ENCODE measurements around the gene DCUN1D2. TPM values are rescaled to one million over a fixed set of nuclear protein-coding genes. Genes with fewer than 3 reads are reported as not detected.
"Not testable (repeated sequence)": the region's sequence is repeated elsewhere in the genome, so short reads cannot be mapped to it uniquely, and the experiment has no call there.

The DCUN1D2 gene
- total and polyA plus RNA-seq, 2 donors from 2014 or later = 7.6 to 19.5 TPM

GRCh38 chr13:113437408-113438010 is 53.0 kb downstream of the DCUN1D2 start:
- intact Hi-C loops (cut with DNase I) = no loop called here
- H3K4me3 ChIP-seq (ENCODE audit: low read length in 3 of 3) = no peak overlapping the region
- H3K4me1 ChIP-seq (ENCODE audit: control insufficient read depth in 2 of 3, insufficient read depth in 2 of 3, low read depth in 1 of 3, low read length in 3 of 3) = no peaks in the 10 kb centered on the region
- DNase-seq (peak in 1 of 5 donors; percentile 77), FAIRE-seq (no peak)
- no peak for TF ChIP-seq CTCF (IDR thresholded peaks at IDR 0.05; ENCODE audit: borderline replicate concordance, extremely low read depth, insufficient read depth)
- H3K36me3 ChIP-seq (ENCODE audit: control insufficient read depth in 2 of 3, insufficient read depth in 3 of 3, low read length in 3 of 3) = no peaks in the 10 kb centered on the region
- H3K9ac ChIP-seq (ENCODE audit: low read length in 3 of 3) = no peak overlapping the region
- H3K9me3 ChIP-seq (ENCODE audit: control insufficient read depth in 2 of 3, insufficient read depth in 1 of 3, low read length in 3 of 3) = no peaks in the 10 kb centered on the region
- no peak overlapping the region for H3K27ac ChIP-seq (ENCODE audit: low read depth in 2 of 2, low read length in 2 of 2)
- no peaks in the 10 kb centered on the region for H3K27me3 ChIP-seq (ENCODE audit: control insufficient read depth, insufficient read depth, low read length)

- peak in 1 of 5 donors; percentile 34 for DNase-seq
- H3K4me3 ChIP-seq (ENCODE audit: low read length in 3 of 3); FAIRE-seq; H3K9me3 ChIP-seq (ENCODE audit: control insufficient read depth in 2 of 3, insufficient read depth in 1 of 3, low read length in 3 of 3); H3K36me3 ChIP-seq (ENCODE audit: control insufficient read depth in 2 of 3, insufficient read depth in 3 of 3, low read length in 3 of 3); H3K9ac ChIP-seq (ENCODE audit: low read length in 3 of 3); H3K4me1 ChIP-seq (ENCODE audit: control insufficient read depth in 2 of 3, insufficient read depth in 2 of 3, low read depth in 1 of 3, low read length in 3 of 3); H3K27ac ChIP-seq (ENCODE audit: low read depth in 2 of 2, low read length in 2 of 2); H3K27me3 ChIP-seq (ENCODE audit: control insufficient read depth, insufficient read depth, low read length); intact Hi-C loops (cut with DNase I): not testable (repeated sequence)
These were observed 53.6 kb downstream of the DCUN1D2 start for GRCh38 chr13:113436866-113437265.

GRCh38 chr13:113435907-113436306 is 54.6 kb downstream of the DCUN1D2 start:
- intact Hi-C loops (cut with DNase I); H3K4me3 ChIP-seq (ENCODE audit: low read length in 3 of 3); H3K36me3 ChIP-seq (ENCODE audit: control insufficient read depth in 2 of 3, insufficient read depth in 3 of 3, low read length in 3 of 3); H3K4me1 ChIP-seq (ENCODE audit: control insufficient read depth in 2 of 3, insufficient read depth in 2 of 3, low read depth in 1 of 3, low read length in 3 of 3); H3K9ac ChIP-seq (ENCODE audit: low read length in 3 of 3); H3K9me3 ChIP-seq (ENCODE audit: control insufficient read depth in 2 of 3, insufficient read depth in 1 of 3, low read length in 3 of 3); FAIRE-seq; H3K27me3 ChIP-seq (ENCODE audit: control insufficient read depth, insufficient read depth, low read length); H3K27ac ChIP-seq (ENCODE audit: low read depth in 2 of 2, low read length in 2 of 2): not testable (repeated sequence)
- peak in 1 of 5 donors; percentile 58 for DNase-seq

- Histone ChIP-seq H3K9me3 (ENCODE audit: control insufficient read depth in 2 of 3, insufficient read depth in 1 of 3, low read length in 3 of 3) (no peaks in the 10 kb centered on the region), H3K36me3 (ENCODE audit: control insufficient read depth in 2 of 3, insufficient read depth in 3 of 3, low read length in 3 of 3) (no peaks in the 10 kb centered on the region), H3K27me3 (ENCODE audit: control insufficient read depth, insufficient read depth, low read length) (no peaks in the 10 kb centered on the region), H3K9ac (ENCODE audit: low read length in 3 of 3) (no peak overlapping the region), H3K4me3 (ENCODE audit: low read length in 3 of 3) (no peak overlapping the region), H3K27ac (ENCODE audit: low read depth in 2 of 2, low read length in 2 of 2) (no peak overlapping the region), H3K4me1 (ENCODE audit: control insufficient read depth in 2 of 3, insufficient read depth in 2 of 3, low read depth in 1 of 3, low read length in 3 of 3) (no peaks in the 10 kb centered on the region)
- intact Hi-C loops (cut with DNase I) = no loop called here
- TF ChIP-seq CTCF (IDR thresholded peaks at IDR 0.05; ENCODE audit: borderline replicate concordance, extremely low read depth, insufficient read depth) = no peak
- peak in 1 of 5 donors; percentile 19 for DNase-seq
- FAIRE-seq = no peak
These were observed 57.1 kb downstream of the DCUN1D2 start for GRCh38 chr13:113433391-113433916.
